Fibroblast of lung (primary cell): ENCODE data around the gene USP1.

Source experiments
- CTCF ChIP-seq, 2 donors: IDR thresholded peaks in 1 of 2; conservative IDR thresholded peaks in 1 of 2; 1 replicate in 1 of 2; 2 replicates in 1 of 2; pipeline ENCODE4 v1.5.1; 2011 to 2012; ENCODE audit warnings: low read length in 2 of 2, control low read depth in 1 of 2, inconsistent platforms in 1 of 2, low read depth in 1 of 2, mild to moderate bottlenecking in 1 of 2
- EZH2 ChIP-seq: IDR thresholded peaks from 2 replicates; pipeline ENCODE4 v1.5.1; 2012; ENCODE audit warnings: low read length, control low read depth, mild to moderate bottlenecking; ENCODE audit errors: missing control alignments

GRCh38 chr1:62395291-62395690 is 41.6 kb upstream of the USP1 start:
- TF ChIP-seq CTCF (conservative IDR thresholded peaks at IDR 0.05 in 1 of 2, IDR thresholded peaks at IDR 0.05 in 1 of 2; ENCODE audit: low read depth in 1 of 2, low read length in 2 of 2) (no peak), EZH2 (no peak)
